Thyroid gland (tissue), 4 donors: ENCODE measurements around the gene ASPSCR1. TPM values are rescaled to one million over a fixed set of nuclear protein-coding genes. Genes with fewer than 3 reads are reported as not detected.

Source experiments
- DNase-seq, 2 donors: peaks; one replicate each; pipeline ENCODE4 v3.0.0-alpha.2; 2019
- H3K27ac ChIP-seq, 3 donors: fragments of 200-600 bp; sonication (generic); 1 replicate in 2 of 3; 2 replicates in 1 of 3; pipeline ENCODE4 v1.5.1; 2016 to 2019; ENCODE audit warnings: mild to moderate bottlenecking in 1 of 3, moderate library complexity in 1 of 3
- H3K27me3 ChIP-seq: fragments of 200-600 bp; sonication (generic); one replicate; pipeline ENCODE4 v1.5.1; 2019
- H3K36me3 ChIP-seq, 2 donors: fragments of 200-600 bp; sonication (generic); one replicate each; pipeline ENCODE4 v1.5.1; 2016 to 2019
- H3K4me1 ChIP-seq, 2 donors: fragments of 200-600 bp; sonication (generic); one replicate each; pipeline ENCODE4 v1.5.1; 2017 to 2019
- H3K4me3 ChIP-seq, 3 donors: fragments of 200-600 bp; sonication (generic); replicated peaks in 1 of 3; 1 replicate in 2 of 3; 2 replicates in 1 of 3; pipeline ENCODE4 v1.5.1; 2016; ENCODE audit warnings: mild to moderate bottlenecking in 1 of 3
- H3K9me3 ChIP-seq: fragments of 200-600 bp; sonication (generic); one replicate; pipeline ENCODE4 v1.5.1; 2017
- CTCF ChIP-seq, 6 experiments: fragments of 200-600 bp in 3 of 6; fragments of 450-650 bp in 3 of 6; sonication (generic) in 3 of 6; IDR thresholded peaks; one replicate each; pipeline ENCODE4 v1.5.1; 2016 to 2019; ENCODE audit warnings: antibody characterized with exemption in 6 of 6, mild to moderate bottlenecking in 2 of 6, inconsistent platforms in 1 of 6, moderate library complexity in 1 of 6
- POLR2A ChIP-seq, 2 donors: fragments of 450-650 bp; IDR thresholded peaks; one replicate each; pipeline ENCODE4 v1.6.1; 2017; ENCODE audit warnings: antibody characterized with exemption in 2 of 2, mild to moderate bottlenecking in 2 of 2, moderate library complexity in 1 of 2
- WGBS, 2 donors: methylation state at CpG; one replicate each; pipeline ENCODE4 v1.1.5; 2017; 5-methylcytosine and 5-hydroxymethylcytosine counted together
- intact Hi-C: fragments of 100-400 bp; cut with DNase I; formaldehyde crosslinking; loops from one replicate; pipeline ENCODE4 v1.15.1; 2023
- total RNA-seq, 4 donors: library from RNA; depleted of rRNA; stranded (reverse); fragments of >200 nt; gene quantifications; one replicate each; pipeline ENCODE4 v1.2.3, GENCODE V29; 2016

The ASPSCR1 gene
- total RNA-seq, 4 donors from 2014 or later = 23.2 to 53.6 (median 35.7) TPM

- DNase-seq = no peak
- Histone ChIP-seq H3K9me3 (no peaks in the 10 kb centered on the region), H3K27me3 (no peaks in the 10 kb centered on the region), H3K4me1 (no peaks in the 10 kb centered on the region), H3K4me3 (no peak overlapping the region), H3K27ac (no peak overlapping the region), H3K36me3 (no peaks in the 10 kb centered on the region)
- intact Hi-C loops = no loop called here
- WGBS, 2 donors = 77 to 80% methylated on average over 13 to 14 of the region's 22 CpGs
- TF ChIP-seq CTCF (IDR thresholded peaks at IDR 0.05) (no peak), POLR2A (IDR thresholded peaks at IDR 0.05) (no peak)
Measured at GRCh38 chr17:82013341-82013740, 35.9 kb downstream of the ASPSCR1 start.

- H3K9me3 ChIP-seq = no peaks in the 10 kb centered on the region
- DNase-seq = peak in 1 of 2 donors; percentile 41
- no peaks in the 10 kb centered on the region for H3K27me3 ChIP-seq
- H3K36me3 ChIP-seq = no peaks in the 10 kb centered on the region
- WGBS, 2 donors = 87 to 89% methylated on average over 14 to 15 of the region's 16 CpGs
- no peak overlapping the region for H3K27ac ChIP-seq
- intact Hi-C loops = no loop called here
- no peak overlapping the region for H3K4me3 ChIP-seq
- no peaks in the 10 kb centered on the region for H3K4me1 ChIP-seq
- TF ChIP-seq POLR2A (IDR thresholded peaks at IDR 0.05) = no peak
- TF ChIP-seq CTCF (IDR thresholded peaks at IDR 0.05) = no peak
Measured at GRCh38 chr17:82013772-82014321, 36.4 kb downstream of the ASPSCR1 start.

- Histone ChIP-seq H3K27ac (no peak overlapping the region), H3K36me3 (no peaks in the 10 kb centered on the region), H3K4me3 (no peak overlapping the region)
Measured at GRCh38 chr17:82014432-82014831, 37.0 kb downstream of the ASPSCR1 start.

GRCh38 chr17:82014971-82015310 lies 37.5 kb downstream of the ASPSCR1 start:
- no peaks in the 10 kb centered on the region for H3K4me1 ChIP-seq
- intact Hi-C loops = no loop called here
- no peaks in the 10 kb centered on the region for H3K36me3 ChIP-seq
- DNase-seq = no peak
- H3K4me3 ChIP-seq = no peak overlapping the region
- no peak overlapping the region for H3K27ac ChIP-seq
- H3K27me3 ChIP-seq = no peaks in the 10 kb centered on the region
- no peak for TF ChIP-seq CTCF (IDR thresholded peaks at IDR 0.05)
- WGBS, 2 donors = 89 to 91% methylated on average over 13 of the region's 13 CpGs
- no peaks in the 10 kb centered on the region for H3K9me3 ChIP-seq

More at GRCh38 chr17:82014432-82014831, 37.0 kb downstream of the ASPSCR1 start:
- DNase-seq = no peak
- WGBS, 2 donors = 60 to 82% methylated on average over 5 to 22 of the region's 23 CpGs
- no peaks in the 10 kb centered on the region for H3K27me3 ChIP-seq
- intact Hi-C loops = no loop called here
- no peaks in the 10 kb centered on the region for H3K9me3 ChIP-seq
- TF ChIP-seq CTCF (IDR thresholded peaks at IDR 0.05) (no peak), POLR2A (IDR thresholded peaks at IDR 0.05) (no peak)
- no peaks in the 10 kb centered on the region for H3K4me1 ChIP-seq

GRCh38 chr17:82015311-82015971 lies 38.0 kb downstream of the ASPSCR1 start:
- TF ChIP-seq CTCF (IDR thresholded peaks at IDR 0.05) = no peak
- TF ChIP-seq POLR2A (IDR thresholded peaks at IDR 0.05) = no peak
- no peaks in the 10 kb centered on the region for H3K9me3 ChIP-seq
- H3K4me3 ChIP-seq = no peak overlapping the region
- no peaks in the 10 kb centered on the region for H3K27me3 ChIP-seq
- DNase-seq = no peak
- no peaks in the 10 kb centered on the region for H3K4me1 ChIP-seq
- no peak overlapping the region for H3K27ac ChIP-seq
- WGBS, 2 donors = 83 to 90% methylated on average over 14 to 16 of the region's 24 CpGs
- H3K36me3 ChIP-seq = no peaks in the 10 kb centered on the region
- intact Hi-C loops = no loop called here
